GM13977 (cell line): Measurements from ENCODE around the gene SNX8.

Source experiments
- DNase-seq: peaks from one replicate; pipeline ENCODE4 v3.0.0; 2012; ENCODE audit warnings: low spot score
- in situ Hi-C: fragments of 300-500 bp; cut with MboI; formaldehyde crosslinking; loops from one replicate; pipeline ENCODE4 v1.12.0; 2022; ENCODE audit warnings: low sequenced_read_pairs, low pct_unique_long_range_greater_than_20kb, mixed read lengths, inconsistent platforms; ENCODE audit not compliant: unreplicated experiment
- TF ChIP-seq, protein P1 (sequence below): IDR thresholded peaks from 2 replicates; pipeline ENCODE4 v1.5.1; 2012; ENCODE audit warnings: mild to moderate bottlenecking, control low read depth; ENCODE audit not compliant: insufficient read depth; ENCODE audit errors: extremely low read depth, missing control alignments

SNX8 gene

DNA sequence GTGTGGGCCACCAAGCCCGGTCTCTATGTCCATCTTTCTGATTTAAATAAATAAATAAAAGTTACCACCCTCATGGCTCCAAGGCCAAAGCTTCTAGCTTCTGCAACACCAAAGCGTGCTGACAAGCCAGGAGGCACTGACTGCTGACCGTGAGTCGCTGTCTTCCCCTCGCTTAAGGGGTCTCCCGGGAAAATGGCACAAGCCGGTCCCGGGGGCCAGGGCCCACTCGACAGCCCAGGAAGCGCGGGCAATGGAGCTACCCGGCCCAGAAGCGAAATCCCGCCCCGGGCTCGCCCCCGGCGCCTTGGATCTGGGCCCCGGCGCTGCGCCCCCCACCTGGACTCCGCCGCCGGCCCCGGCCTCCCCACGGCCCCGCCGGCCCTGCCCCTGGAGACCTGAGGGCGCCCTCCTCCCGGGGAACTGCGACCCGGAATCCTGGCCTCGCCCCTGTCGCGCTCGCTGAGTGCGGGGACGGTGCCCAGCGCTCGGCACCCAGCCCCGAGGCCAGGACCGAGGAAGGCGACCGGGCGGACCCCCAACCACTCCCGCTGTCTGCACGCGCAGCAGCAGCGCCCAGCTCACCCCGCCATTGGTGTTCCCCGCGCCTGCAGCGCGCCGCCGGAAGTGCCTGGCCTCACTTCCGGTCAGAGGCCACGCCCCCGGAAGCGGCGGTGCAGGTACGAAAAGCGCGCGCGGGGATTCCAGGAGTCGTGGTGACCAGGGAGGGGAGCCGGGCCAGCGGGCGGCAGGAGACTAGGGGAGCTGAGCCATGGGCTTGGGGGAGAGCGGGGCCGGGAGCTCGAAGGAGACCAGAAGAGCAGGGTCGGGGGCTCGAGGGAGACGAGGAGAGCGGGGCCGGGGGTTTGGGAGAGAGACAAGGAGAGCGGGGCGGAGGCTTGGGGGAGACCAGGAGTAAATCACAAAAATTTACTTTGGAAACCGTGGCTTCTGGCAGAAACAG lies 72.4 kb downstream of the SNX8 start, which contains the start of the genes MRM2 and NUDT1:
Gene MRM2, minus strand, starts transcription at position 626 of the 961 bp plus-strand sequence. Its CDS starts 36 bp downstream, at position 590.
Gene NUDT1, plus strand, starts transcription at position 647 of the 961 bp plus-strand sequence. CDS start 2,349 bp downstream, outside the sequence.
- peak; percentile 91 for DNase-seq
- in situ Hi-C loops = no loop called here
- TF ChIP-seq, protein P1, sequence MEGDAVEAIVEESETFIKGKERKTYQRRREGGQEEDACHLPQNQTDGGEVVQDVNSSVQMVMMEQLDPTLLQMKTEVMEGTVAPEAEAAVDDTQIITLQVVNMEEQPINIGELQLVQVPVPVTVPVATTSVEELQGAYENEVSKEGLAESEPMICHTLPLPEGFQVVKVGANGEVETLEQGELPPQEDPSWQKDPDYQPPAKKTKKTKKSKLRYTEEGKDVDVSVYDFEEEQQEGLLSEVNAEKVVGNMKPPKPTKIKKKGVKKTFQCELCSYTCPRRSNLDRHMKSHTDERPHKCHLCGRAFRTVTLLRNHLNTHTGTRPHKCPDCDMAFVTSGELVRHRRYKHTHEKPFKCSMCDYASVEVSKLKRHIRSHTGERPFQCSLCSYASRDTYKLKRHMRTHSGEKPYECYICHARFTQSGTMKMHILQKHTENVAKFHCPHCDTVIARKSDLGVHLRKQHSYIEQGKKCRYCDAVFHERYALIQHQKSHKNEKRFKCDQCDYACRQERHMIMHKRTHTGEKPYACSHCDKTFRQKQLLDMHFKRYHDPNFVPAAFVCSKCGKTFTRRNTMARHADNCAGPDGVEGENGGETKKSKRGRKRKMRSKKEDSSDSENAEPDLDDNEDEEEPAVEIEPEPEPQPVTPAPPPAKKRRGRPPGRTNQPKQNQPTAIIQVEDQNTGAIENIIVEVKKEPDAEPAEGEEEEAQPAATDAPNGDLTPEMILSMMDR = no peak

GRCh38 chr7:2239242-2239641 lies 75.0 kb downstream of the SNX8 start:
- DNase-seq = no peak
- TF ChIP-seq, protein P1 = no peak
- in situ Hi-C loops = loop anchor here (10.0 kb wide), 1 partner anchor 106 kb away; no protein-coding TSS in a partner anchor

- DNase-seq = peak; percentile 84
- in situ Hi-C loops = loop anchor here (10.0 kb wide), 1 partner anchor 108 kb away; no protein-coding TSS in a partner anchor
- TF ChIP-seq, protein P1 = no peak
These were observed 77.1 kb downstream of the SNX8 start for GRCh38 chr7:2237109-2237602.

GRCh38 chr7:2233926-2234325 lies 80.3 kb downstream of the SNX8 start:
- no peak for DNase-seq
- in situ Hi-C loops = loop anchor here (10.0 kb wide), 1 partner anchor 111 kb away; no protein-coding TSS in a partner anchor
- TF ChIP-seq, protein P1 = no peak

GRCh38 chr7:2232766-2233520 lies 81.3 kb downstream of the SNX8 start, which contains the start of gene MAD1L1:
TSS of gene MAD1L1 (minus strand) at chr7:2232945. CDS start at chr7:2230133, 2,812 bp downstream.
- TF ChIP-seq, protein P1 = no peak
- in situ Hi-C loops = loop anchor here (10.0 kb wide), 1 partner anchor 112 kb away; no protein-coding TSS in a partner anchor
- peak; percentile 94 for DNase-seq
